Lower leg skin (tissue), 3 donors: ENCODE measurements around the gene CDK5.

Experiments
- POLR2A ChIP-seq, 2 donors: fragments of 450-650 bp; IDR thresholded peaks; one replicate each; pipeline ENCODE4 v1.6.1; 2016 to 2017; ENCODE audit warnings: antibody characterized with exemption in 2 of 2, mild to moderate bottlenecking in 1 of 2, moderate library complexity in 1 of 2
- TF ChIP-seq, protein P1 (sequence below), 3 donors: fragments of 450-650 bp; IDR thresholded peaks; one replicate each; pipeline ENCODE4 v1.5.1; 2016; ENCODE audit warnings: antibody characterized with exemption in 3 of 3, mild to moderate bottlenecking in 3 of 3, moderate library complexity in 2 of 3

DNA sequence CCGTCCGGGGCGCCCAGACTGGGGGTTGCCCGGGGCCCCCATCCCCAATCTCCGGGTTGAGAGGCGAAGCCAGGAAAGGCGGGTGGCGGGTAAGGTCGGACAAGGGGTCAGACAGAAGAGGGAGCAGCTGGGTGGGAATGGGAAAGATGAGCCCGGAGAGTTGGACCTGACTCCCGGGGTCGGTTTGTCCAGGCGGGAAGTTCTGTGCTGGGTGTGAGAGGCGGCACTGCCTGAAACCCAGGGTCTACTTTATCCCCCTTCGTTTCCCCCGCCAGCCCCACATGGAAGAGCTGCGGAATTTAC, 2.4 kb upstream of the CDK5 start:
- TF ChIP-seq, protein P1, sequence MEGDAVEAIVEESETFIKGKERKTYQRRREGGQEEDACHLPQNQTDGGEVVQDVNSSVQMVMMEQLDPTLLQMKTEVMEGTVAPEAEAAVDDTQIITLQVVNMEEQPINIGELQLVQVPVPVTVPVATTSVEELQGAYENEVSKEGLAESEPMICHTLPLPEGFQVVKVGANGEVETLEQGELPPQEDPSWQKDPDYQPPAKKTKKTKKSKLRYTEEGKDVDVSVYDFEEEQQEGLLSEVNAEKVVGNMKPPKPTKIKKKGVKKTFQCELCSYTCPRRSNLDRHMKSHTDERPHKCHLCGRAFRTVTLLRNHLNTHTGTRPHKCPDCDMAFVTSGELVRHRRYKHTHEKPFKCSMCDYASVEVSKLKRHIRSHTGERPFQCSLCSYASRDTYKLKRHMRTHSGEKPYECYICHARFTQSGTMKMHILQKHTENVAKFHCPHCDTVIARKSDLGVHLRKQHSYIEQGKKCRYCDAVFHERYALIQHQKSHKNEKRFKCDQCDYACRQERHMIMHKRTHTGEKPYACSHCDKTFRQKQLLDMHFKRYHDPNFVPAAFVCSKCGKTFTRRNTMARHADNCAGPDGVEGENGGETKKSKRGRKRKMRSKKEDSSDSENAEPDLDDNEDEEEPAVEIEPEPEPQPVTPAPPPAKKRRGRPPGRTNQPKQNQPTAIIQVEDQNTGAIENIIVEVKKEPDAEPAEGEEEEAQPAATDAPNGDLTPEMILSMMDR (IDR thresholded peaks at IDR 0.05) = no peak
- TF ChIP-seq POLR2A (IDR thresholded peaks at IDR 0.05) = no peak
